C4-2B (cell line): ENCODE results near the gene MNDA.

Experiments used
- ZFX ChIP-seq: fragments of 450-650 bp; IDR thresholded peaks from 2 replicates; pipeline ENCODE4 v1.6.1; 2017
- TF ChIP-seq, protein P1 (sequence below): fragments of 450-650 bp; conservative IDR thresholded peaks from 2 replicates; pipeline ENCODE4 v1.5.1; 2017; ENCODE audit warnings: mild to moderate bottlenecking

DNA sequence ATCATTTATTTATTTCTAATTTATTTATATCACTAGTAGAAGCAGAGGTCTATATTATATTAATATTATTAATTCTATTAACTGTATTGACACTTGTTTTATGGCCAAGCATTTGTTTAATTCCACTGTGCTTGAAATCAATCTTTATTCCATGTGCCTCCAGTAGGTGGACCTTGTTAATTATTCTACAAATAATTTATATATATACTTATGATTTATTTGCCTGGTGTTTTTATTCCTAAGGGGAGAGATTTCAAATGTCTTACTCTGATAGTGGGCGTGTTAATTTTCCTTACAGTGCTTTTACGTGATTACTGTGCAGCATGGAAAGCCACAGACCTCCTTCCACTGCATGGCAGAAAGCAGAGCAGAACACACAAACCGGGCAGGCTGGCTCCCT, 32.6 kb upstream of the MNDA start:
- TF ChIP-seq, protein P1, sequence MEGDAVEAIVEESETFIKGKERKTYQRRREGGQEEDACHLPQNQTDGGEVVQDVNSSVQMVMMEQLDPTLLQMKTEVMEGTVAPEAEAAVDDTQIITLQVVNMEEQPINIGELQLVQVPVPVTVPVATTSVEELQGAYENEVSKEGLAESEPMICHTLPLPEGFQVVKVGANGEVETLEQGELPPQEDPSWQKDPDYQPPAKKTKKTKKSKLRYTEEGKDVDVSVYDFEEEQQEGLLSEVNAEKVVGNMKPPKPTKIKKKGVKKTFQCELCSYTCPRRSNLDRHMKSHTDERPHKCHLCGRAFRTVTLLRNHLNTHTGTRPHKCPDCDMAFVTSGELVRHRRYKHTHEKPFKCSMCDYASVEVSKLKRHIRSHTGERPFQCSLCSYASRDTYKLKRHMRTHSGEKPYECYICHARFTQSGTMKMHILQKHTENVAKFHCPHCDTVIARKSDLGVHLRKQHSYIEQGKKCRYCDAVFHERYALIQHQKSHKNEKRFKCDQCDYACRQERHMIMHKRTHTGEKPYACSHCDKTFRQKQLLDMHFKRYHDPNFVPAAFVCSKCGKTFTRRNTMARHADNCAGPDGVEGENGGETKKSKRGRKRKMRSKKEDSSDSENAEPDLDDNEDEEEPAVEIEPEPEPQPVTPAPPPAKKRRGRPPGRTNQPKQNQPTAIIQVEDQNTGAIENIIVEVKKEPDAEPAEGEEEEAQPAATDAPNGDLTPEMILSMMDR: peak; percentile 30
- no peak for TF ChIP-seq ZFX
